Upper lobe of right lung (tissue), 1 donor: Measurements from ENCODE around the gene GC. TPM values are rescaled to one million over a fixed set of nuclear protein-coding genes. Genes with fewer than 3 reads are reported as not detected.

Experiments
- ATAC-seq: fragments of 200-7000 bp; cut with Tn5 transposase; one replicate; pipeline ENCODE4 v1.9.1; 2020; ENCODE audit warnings: mild to moderate bottlenecking, moderate library complexity
- DNase-seq: peaks from one replicate; pipeline ENCODE4 v3.0.0-alpha.2; 2020
- H3K27ac ChIP-seq: fragments of 200-600 bp; one replicate; pipeline ENCODE4 v1.8.0; 2022
- H3K27me3 ChIP-seq: fragments of 200-600 bp; one replicate; pipeline ENCODE4 v1.8.0; 2022; ENCODE audit warnings: mild to moderate bottlenecking
- H3K36me3 ChIP-seq: fragments of 200-600 bp; one replicate; pipeline ENCODE4 v1.8.0; 2022
- H3K4me1 ChIP-seq: fragments of 200-600 bp; one replicate; pipeline ENCODE4 v1.8.0; 2022
- H3K4me3 ChIP-seq: fragments of 200-600 bp; one replicate; pipeline ENCODE4 v1.8.0; 2022; ENCODE audit warnings: mild to moderate bottlenecking
- H3K9me3 ChIP-seq: fragments of 200-600 bp; one replicate; pipeline ENCODE4 v1.8.0; 2022
- CTCF ChIP-seq: fragments of 200-600 bp; IDR thresholded peaks from one replicate; pipeline ENCODE4 v1.8.0; 2022; ENCODE audit warnings: antibody characterized with exemption
- intact Hi-C: fragments of 100-400 bp; cut with DNase I; formaldehyde crosslinking; loops from one replicate; pipeline ENCODE4 v1.11.0; 2022
- total RNA-seq: library from RNA; stranded (reverse); fragmentation: NEBNext Ultra II Directional; extraction: Animal tissue kit (Norgen Biotek cat#: 25700); gene quantifications from one replicate; pipeline ENCODE4 v1.2.1, GENCODE V29; 2021
- donor health status: DM: no; HTN: yes; CAD: no; lungs with severe emphysema.

Gene GC
- total RNA-seq, 1 donor from 2014 or later = not detected

DNA sequence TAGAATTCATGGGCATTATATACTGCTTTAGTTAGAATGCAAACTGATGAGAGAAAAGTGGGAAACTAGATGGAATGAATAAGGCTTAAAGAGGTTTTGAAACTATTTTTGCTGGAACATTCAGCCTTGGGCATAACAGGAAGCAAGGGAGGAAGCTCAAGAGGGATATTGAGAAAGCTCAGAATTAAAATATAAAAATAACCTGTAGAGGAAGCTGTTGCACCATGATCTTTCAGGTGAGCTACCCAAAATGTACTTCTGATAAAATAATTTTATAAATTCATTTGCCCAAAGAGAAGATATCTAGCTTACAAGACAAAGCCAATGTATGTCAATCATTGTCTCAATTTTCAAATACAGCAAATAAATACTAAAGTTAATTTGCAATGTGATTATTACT is 11.3 kb downstream of the GC start:
- H3K27ac ChIP-seq = no peak overlapping the region
- no peaks in the 10 kb centered on the region for H3K27me3 ChIP-seq
- no peaks in the 10 kb centered on the region for H3K36me3 ChIP-seq
- intact Hi-C loops = no loop called here
- no peak for DNase-seq
- no peaks in the 10 kb centered on the region for H3K9me3 ChIP-seq
- TF ChIP-seq CTCF = peak; percentile 41
- peak; percentile 69 for ATAC-seq
- H3K4me1 ChIP-seq = no peaks in the 10 kb centered on the region
- no peak overlapping the region for H3K4me3 ChIP-seq

DNA sequence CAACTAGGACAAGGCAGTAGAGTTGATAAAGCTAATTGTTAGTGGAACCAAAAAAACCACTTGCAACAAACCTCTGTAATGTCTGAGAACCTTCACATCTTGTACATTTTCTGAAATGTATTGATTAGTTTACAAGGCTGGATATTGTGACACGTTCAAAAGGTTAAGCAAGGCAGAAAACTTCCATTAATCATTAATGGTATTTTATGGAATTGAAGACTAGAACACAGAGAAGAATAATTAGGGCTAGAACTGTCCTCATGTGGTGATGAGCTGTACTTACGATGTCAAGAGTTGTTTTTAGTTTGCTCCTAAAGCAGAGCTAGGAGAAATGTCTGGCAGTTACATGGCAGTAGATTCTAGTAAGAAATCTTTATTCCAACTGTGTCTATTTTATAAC is 12.3 kb downstream of the GC start:
- no peak for ATAC-seq
- no peak for DNase-seq
- intact Hi-C loops = no loop called here
- Histone ChIP-seq H3K36me3 (no peaks in the 10 kb centered on the region), H3K27me3 (no peaks in the 10 kb centered on the region), H3K4me3 (no peak overlapping the region), H3K9me3 (no peaks in the 10 kb centered on the region), H3K4me1 (no peaks in the 10 kb centered on the region), H3K27ac (no peak overlapping the region)
- TF ChIP-seq CTCF = no peak

DNA sequence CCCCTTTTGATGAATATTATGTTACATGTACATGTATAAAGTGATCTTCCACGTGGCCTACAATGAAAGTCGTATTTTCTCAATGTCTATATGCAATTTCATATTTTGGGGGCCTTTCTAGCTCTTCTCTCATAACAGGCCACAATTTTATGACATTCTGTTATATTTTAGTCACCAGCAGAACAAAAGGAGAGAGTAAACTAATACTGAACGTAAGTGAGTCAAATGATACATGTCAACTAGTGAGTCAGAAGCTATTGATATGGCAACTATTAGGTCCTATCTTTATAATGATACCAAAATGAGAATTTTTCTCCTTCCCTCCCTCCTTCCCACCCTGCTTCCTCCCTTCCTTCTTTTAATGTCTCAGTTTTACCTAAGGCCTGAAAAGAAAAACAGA is 14.4 kb downstream of the GC start:
- H3K9me3 ChIP-seq = no peaks in the 10 kb centered on the region
- intact Hi-C loops = no loop called here
- H3K36me3 ChIP-seq = no peaks in the 10 kb centered on the region

GRCh38 chr4:71768123-71768522 is 15.8 kb downstream of the GC start:
- no peaks in the 10 kb centered on the region for H3K9me3 ChIP-seq
- intact Hi-C loops = no loop called here
- ATAC-seq (no peak), DNase-seq (no peak)
- no peak for TF ChIP-seq CTCF
- H3K36me3 ChIP-seq = no peaks in the 10 kb centered on the region
- no peaks in the 10 kb centered on the region for H3K4me1 ChIP-seq
- no peak overlapping the region for H3K4me3 ChIP-seq
- H3K27ac ChIP-seq = no peak overlapping the region
- no peaks in the 10 kb centered on the region for H3K27me3 ChIP-seq

More for the DNA sequence above, 14.4 kb downstream of the GC start:
- Histone ChIP-seq H3K27me3 (no peaks in the 10 kb centered on the region), H3K4me3 (no peak overlapping the region), H3K4me1 (no peaks in the 10 kb centered on the region), H3K27ac (no peak overlapping the region)
- no peak for DNase-seq
- no peak for ATAC-seq
- no peak for TF ChIP-seq CTCF

DNA sequence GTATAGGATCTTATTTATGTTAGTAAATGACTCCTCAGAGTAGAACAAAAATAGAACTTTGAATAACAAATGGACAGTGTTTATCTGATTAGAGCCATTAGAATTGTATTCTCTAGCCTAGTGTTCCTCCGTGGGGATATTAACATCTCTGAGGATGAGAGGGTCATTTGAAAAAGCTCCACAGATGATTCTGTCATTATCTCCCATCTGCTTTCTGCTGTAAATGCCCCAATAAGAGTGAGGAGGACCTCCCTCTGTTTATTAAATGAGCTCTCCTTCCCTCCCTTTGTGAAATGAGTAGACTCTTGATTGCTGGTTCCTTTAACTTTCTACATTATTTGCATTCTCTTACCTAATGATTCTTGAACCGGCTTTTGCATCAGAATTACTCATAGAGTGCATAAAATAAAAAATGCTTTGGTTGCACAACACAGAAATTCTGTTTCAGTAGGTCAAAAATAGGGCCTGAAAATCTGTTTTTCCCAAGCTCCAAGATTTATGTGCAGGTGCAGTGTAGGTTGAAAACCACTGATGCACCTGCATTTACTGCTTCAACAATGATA is 18.0 kb downstream of the GC start:
- no peaks in the 10 kb centered on the region for H3K27me3 ChIP-seq
- DNase-seq (no peak), ATAC-seq (no peak)
- no peaks in the 10 kb centered on the region for H3K9me3 ChIP-seq
- intact Hi-C loops = no loop called here
- no peak overlapping the region for H3K4me3 ChIP-seq
- no peak for TF ChIP-seq CTCF
- H3K27ac ChIP-seq = no peak overlapping the region
- H3K4me1 ChIP-seq = no peaks in the 10 kb centered on the region
- H3K36me3 ChIP-seq = no peaks in the 10 kb centered on the region

DNA sequence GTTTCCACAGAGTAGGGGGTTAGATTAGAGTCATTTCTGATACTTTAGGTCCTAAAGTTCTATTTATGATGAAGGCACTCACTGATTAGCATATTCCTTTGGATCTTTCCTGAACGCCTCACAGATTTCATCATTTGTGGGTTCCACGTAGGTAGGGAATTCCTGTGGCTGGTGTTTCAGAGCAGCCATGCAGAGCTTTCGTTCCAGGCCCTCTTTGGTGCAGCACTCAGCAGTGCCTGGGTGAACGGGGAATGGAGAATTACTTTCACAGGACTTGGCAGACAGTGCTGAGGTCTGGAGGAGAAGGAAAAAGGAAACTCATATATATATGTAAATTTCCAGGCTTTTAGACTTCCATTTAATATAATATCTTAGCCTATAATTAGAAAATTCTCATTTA is 18.5 kb downstream of the GC start:
- no peak for TF ChIP-seq CTCF
- Histone ChIP-seq H3K9me3 (no peaks in the 10 kb centered on the region), H3K27me3 (no peaks in the 10 kb centered on the region), H3K36me3 (no peaks in the 10 kb centered on the region), H3K27ac (no peak overlapping the region), H3K4me3 (no peak overlapping the region), H3K4me1 (no peaks in the 10 kb centered on the region)
- no peak for ATAC-seq
- no peak for DNase-seq
- intact Hi-C loops = no loop called here
